GM19463 (cell line): Measurements from ENCODE around the gene TOM1L2.

ENCODE experiments used
- ATAC-seq: cut with Tn5 transposase; IDR thresholded peaks from one replicate; pipeline ENCODE4 v1.9.1; 2021; ENCODE audit warnings: mild to moderate bottlenecking, moderate library complexity; ENCODE audit not compliant: unreplicated experiment

The TOM1L2 gene

DNA sequence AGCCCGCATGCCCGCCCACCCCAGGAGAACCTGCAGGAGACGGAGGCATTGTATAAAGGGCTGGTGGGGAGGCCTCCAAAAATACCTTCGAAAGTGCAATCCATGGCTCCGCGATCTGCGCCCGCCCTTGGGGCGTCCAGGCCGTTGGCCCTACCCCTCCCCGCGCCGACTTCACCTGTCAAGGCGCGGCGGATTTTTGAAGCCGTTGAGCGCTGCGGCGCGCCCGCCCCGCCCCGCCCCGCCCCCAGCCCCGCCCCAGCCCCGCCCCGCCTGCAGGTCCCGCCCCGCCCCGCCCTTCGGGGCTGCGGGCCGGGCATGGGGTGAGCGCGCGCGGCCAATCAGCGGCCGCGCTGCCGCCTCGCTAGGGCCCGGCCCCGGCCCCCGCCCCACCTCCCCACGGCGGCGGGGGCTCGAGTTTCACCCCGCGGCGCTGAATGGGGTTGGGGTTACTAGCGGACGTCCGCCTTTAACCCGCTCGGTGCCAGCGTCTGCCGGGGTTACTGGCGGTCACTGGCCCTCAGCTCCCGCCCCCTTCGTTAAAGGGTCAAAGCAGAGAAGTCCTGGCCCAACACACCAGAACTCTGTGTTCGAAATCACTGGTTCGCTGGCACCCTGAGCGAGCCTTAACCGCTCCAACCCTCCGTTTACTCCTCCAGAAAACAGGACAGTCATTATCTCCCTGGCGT is 148.6 kb downstream of the TOM1L2 start:
- peak; percentile 83 for ATAC-seq

DNA sequence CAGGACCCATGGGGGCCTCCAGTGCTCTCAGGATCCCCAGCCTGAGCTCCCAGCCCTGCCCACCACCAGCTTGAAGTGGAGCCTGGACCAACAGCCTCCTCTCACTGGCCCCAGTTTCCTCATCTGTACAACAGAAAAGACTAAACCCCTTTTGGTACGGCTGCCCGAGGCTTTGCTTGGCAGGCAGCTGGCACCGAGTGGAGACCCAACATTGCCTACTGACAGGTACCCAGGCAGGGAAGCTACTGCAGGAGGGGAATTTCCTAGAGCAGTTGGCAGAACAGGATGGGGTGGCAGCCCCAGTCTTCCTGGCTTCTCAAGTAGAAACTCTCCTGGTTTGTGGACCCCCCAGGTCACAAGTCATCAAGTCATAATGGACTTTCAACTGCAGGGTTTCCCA is 149.6 kb downstream of the TOM1L2 start:
- ATAC-seq: no peak

DNA sequence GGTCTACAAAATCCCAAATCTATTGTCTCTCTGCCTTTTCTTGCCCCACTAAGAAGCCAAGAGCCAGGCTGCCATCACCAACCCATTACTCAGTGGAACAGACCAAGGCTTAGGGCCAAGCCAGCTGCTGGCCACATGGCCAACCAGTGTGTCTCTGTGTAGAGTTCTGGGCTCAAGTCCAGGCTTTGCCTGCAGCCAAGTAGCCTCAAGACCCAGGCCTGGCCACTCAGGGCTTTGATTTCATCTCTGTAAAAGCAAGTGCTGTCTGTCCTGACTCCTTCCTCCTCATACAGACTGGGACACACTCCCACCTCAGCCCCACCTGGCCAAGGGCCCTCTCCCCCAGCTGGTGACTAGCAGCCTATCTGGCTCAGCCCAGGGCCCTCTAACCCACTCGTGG is 150.0 kb downstream of the TOM1L2 start:
- ATAC-seq: no peak

DNA sequence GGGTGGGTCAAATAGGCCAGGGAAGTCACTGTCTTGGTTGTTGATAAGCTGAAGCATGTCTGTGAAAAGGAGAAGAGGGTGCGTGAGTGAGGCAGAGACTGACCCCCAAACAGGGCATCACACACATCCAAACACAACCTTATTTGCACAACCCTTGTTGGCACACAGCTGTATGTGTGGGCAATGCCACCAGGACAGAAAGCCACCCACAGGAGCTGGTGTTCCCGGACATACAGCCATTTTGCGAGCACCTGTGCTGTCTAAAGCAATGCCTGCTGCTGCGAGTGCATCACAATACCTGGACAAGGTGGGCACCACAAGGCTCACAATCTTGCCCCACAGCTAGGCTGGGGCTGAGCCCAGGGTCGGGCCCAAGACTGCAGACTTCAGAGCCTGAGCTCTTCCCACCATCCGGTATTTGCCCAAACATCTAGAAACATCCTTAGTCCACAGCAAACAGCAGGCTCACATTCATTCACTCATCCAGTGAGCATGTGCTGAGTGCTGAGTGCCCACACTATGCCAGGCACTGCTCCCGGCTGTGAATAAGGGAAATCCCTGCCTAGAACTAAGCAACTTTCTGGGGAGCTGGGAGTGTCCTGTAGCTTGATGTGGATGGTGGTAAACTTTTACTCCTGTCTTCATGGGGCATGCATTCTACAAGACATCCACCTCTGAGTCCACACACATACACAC is 151.6 kb downstream of the TOM1L2 start:
- ATAC-seq: no peak

DNA sequence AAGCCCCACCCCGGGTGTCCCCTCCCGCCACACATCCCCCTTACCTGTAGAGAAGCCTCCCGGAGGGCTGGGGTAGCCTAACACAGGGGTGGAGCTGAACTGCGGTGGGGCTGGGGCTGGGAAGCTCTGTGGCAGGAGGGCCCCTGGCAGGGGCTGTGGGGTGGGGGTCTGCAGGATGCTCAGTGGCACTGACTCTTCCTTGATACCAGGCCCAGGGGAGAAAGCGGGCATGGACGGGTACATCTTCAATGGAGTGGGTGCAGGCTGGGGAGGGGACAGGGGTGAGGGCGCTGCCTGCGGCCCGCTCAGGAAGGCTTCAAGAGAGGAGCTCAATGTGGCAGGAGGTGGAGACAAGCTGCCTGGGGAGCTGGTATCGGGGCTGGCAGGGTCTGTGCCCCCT is 152.2 kb downstream of the TOM1L2 start:
- ATAC-seq: no peak

DNA sequence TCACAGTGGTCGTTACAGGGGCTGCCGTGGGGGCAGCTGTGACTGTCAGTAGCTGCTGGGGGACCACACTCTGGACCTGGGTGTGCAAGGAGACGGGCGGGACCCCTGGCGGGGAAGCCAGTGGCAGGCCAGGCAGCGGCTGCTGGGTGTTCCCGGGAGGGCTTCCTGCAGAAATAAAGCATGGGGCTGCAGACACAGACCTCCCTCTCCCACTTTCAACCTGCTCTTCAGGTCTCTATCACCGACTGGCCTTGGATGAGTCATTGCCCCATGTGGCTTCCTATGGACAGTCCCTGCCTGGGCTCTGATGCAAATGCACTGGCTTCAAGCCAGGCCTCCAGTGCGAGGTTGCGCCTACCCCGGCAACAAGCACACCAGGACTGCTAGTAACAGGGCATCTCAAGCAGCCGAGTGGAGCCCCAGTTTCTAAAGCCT is 152.6 kb downstream of the TOM1L2 start:
- ATAC-seq: peak; percentile 48

DNA sequence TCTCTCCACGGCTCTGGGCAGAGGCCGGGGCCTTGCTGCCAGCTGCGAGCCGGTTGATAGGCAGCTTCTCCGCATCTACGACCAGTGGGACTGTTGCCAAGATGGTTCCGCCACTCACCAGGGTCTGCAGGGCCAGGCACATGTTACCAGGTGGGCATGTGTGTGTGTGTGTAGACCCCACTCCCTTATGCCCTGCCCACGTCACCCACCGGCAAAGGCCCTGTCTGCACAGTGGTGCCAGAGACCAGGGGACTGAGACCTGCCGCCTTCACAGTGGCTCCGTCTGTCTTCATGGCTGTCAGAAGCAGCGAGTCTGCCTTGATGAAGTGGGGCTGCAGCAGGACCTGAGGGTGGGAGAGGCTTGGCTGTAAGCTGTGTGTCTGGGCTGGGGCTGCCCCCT is 153.1 kb downstream of the TOM1L2 start:
- ATAC-seq: no peak

DNA sequence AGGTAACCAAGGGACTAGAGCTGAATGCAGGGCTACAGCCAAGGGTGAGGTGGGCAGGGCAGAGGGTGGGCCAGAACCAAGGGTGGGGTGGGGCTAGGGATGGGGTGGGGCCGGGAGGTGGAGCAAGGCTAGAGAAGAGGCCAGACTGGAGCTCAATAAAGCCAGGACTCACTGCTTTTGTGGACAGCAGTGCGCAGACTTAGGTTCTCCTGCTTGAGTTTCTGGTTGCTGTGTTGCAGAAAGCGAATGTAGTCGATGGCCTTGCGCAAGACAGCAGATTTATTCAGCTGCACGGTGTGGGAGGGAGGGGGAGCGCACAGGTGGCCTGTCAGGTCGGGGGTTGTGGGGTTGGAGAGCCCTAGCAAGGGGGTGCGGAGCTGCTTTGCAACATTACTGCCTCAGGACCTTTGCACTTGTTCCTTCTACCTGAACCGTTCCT is 154.1 kb downstream of the TOM1L2 start:
- ATAC-seq: no peak

DNA sequence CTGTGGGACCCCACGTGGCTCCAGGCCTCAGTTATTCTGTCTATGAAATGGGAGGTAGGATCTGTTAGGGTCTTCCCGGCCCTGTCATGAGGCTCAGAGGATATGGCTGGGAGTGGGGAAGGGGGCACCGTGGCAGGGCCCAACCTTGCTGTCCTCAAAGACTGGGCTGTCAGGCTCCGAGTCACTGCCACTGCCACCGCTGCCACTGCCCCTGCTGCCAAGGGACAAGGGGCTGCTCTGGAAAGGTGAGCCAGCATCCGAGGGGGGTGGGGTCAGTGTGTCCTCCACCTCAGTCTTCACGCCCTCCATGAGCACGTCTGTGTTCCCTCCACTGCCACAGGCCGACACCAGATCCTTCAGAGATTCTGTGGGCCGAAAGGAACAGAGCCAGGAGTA is 154.7 kb downstream of the TOM1L2 start:
- no peak for ATAC-seq

DNA sequence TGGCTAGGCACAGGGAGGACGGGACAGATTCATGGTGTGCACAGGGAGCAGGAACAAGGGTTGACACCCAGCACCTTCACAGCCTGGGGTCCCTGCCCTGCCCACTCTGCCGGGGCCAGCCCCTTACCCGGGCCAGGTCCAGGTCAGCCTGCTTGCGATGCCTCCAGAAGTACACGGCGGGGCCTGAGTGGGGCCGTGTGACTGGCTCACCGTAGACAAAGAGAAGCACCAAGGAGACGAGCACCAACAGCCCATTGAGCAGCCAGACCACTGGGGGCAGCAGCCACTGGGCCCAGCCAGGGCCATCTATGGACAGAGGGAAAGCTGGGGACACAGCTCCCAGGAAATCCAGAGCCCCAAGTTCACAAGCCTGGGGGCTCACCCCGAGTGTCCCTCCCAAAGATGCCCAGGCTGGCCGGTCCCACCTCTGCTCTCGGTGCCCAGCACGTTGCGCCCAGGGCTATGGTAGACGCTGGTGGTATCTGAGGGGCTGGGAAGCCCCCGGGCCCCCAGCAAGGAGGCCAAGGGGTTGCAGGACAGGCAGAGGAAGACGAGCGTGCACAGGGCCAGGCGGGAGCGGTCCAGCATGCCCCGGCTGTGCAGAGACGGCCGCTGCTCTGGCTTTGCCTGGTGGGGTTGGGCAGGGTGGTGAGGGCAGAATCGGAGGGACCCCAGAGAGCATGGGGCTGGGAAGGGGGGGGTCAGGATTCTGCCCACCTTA is 155.2 kb downstream of the TOM1L2 start:
- ATAC-seq: no peak

DNA sequence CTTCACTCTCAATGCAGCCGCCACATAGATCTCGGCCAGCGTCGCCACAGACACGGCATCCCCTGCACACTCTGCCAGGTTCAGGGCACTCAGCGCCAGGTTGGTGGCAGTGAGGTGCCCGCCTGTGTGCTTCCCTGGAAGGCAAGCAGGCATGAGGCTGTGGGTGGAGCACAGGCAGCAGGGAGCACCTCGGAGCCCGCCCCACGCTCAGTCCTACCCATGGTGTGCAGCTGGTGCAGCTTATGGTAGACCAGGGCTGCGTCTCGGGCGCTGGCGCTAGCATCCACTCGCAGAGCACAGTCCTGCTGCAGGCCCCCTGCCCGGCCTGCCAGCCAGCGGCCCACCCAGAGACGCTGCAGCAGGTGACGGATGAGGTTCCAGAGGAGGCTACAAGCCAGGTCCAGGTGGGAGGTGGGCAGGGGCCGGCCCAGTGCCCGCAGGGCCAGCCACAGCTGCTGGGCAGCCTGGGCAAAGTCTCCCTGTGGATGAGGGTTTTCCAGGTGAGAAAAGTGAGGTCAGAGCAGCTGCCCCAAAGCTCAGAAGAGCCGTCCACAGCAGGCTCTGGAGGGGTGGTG is 155.9 kb downstream of the TOM1L2 start:
- no peak for ATAC-seq

DNA sequence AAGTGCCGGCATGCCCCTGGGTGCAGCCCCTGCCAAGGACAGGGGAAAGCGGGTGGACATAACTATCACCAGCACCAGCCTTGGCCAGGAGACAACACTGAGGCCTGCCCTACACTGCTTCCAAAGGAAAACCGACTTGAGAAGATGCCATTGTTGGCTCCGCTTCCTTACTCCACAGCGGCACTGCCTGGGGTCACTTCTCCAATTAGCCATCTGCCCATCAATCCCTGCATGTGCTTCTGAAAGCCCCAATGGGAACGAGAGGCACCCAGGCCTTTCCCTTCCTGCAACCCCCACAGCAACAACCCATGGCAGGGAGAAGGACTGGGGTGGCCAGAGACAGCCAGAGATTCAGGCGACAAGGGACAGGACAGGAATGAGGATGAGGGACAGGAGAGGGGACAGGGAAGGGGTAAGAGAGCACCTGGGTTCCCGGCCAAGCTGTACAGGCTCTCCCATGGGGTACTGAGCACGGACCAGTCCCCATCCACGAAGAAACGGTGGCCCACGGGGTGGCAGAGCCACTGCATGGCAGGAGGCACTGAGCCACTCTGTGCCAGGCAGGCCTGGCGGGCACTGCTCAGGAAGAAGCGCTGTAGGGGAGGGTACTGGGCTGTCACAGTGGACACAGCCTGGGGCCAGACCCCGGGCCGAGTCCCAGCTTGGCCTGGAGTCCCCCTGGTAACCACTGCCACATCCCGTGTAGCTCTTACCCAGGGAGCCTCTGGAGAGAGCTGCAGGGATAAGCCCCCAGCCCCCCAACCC is 156.6 kb downstream of the TOM1L2 start:
- no peak for ATAC-seq

DNA sequence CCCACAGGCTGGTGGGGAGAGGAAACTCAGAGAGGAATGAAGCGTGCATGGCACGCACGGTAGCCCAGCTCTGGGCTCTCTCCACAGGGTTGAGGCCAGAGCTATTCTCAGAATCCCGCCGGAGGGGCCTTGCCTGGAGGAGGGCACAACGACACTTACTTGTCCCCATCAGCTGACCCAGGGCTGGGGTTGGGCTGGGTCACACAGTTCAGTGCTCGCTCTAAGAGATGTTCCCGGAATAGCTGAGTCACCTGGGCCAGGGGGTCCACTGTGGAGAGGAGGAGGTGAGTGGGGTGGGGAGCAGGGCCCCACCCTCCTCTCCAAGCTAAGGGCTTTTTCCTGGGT is 157.2 kb downstream of the TOM1L2 start:
- ATAC-seq: no peak

DNA sequence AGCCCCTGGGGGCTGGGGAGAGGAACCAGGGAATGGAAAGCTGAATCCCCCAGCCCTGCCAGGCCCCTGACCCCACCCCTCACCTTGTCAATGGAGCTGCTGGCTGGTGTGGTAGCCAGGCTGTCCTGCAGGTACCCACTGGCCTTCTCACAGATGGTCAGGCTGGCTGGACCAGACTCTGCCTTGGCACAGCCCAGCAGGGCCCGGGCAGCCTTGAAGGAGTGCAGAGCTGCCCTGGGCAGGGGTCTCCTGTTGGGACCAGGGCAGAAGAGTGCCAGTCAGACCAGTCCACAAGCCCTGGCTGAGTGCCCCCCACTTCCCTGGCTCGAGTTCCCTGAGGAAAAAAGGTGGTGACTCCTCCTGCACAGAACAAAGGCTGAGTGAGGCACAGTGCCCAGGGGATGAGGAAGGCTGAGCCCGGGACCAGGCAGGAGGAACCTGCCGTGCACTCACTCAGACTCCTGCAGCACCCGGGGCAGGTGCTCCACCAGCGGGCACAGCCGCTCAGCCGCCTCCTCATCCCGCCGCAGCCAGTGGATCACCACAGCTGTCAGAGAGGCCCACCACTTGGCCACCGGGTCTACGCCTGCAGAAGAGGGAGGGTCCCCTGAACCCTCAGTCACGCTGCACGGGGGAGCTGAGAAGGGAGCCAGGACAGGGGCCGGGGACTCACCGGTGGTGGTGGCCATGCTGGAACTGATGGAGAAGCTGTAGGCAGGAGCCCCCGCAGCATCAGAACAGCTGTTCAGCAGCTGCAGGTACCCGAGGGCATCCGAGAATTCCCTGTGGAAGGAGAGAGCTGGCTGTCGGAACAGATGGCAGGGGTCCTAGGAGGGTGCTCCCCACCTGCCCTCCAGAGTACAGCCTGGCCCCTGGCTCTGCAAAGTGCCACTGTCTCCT is 157.8 kb downstream of the TOM1L2 start:
- no peak for ATAC-seq

DNA sequence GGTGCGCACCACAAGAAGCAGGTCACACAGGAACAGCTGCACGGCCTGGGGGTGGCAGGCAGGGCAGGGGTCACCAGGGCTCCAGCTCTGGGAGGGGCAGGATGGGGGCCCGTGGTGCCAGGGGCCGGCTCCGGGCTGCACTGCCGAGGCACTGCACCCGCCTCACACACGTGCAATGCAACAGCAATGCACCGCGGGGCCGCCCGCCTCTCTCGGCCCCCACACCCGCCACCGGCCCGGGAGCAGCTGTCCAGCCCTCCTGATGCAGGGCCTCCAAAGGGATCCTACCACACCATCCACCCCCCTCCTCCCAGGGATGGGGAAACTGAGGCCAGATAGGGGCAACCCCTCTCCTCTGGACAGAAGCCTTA is 158.5 kb downstream of the TOM1L2 start:
- ATAC-seq: no peak

DNA sequence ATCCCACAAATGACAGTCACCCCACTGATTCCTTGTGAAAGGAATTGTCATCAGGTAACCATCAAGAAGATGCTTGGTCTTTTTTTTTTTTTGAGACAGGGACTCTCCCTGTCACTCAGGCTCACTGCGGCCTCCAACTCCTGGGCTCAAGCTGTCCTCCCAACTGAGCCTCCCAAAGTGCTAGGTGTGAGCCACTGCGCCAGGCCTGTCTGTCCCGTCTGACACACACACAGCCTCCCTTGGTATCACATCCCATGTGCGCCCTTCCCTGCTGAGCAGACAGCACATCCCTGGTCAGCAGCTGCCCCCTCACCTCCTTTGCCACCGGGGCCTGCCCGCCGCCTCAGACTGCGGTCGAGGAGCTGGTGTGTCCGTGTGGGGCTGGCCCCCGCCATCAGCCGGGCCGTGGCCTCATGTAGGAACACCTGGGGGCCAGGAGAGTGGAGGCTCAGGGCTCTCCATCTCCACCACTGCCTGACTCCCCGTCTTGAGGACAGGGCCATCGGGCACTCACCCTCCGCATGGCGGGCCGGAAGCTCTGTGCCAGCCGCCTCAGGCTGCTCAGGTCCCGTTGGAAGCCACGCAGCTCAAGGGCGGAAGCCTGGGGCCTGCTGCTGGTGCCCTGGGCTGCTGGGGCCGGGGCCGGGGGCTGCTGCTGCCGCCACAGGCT is 159.0 kb downstream of the TOM1L2 start:
- ATAC-seq: no peak

DNA sequence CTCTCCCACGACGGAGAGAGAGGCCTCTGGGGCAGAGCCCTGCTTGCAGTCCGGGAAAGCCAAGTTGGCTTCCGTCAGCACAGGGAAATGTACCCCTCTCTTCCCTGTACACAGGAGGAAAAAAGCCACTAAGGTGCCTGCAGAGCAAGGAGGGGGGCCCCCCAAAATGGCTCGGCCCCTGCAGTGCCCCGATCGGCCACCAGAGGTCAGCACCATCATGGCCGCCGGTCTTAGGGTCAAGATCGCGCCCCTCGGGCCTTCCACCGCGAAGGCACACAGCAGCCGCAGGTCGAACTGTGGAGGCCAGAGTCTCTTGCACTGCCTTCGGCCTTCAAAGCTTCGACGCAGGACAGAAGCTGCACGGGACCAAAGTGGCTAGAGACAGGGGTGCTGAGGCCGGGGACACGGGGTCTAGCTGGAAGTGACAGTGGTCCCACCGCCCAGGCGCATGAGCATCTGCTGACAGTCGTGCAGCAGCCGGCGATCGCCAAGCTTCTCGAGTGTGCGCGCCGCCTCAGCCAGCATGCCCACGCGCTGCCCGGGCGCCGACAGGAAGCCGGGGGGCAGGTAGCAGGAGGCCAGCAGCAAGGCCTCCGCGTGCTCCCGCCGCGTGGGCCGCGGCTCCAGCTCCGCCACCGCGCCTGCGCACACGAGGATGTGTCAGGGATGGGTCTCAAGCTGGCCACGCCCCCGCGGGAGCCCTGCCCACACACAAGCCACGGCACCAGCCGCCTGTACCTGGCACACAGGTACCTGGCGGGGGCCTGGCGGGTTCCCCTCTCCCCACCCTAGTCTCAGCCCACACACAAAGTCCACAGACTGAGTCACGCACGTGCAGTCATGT is 159.8 kb downstream of the TOM1L2 start:
- no peak for ATAC-seq

DNA sequence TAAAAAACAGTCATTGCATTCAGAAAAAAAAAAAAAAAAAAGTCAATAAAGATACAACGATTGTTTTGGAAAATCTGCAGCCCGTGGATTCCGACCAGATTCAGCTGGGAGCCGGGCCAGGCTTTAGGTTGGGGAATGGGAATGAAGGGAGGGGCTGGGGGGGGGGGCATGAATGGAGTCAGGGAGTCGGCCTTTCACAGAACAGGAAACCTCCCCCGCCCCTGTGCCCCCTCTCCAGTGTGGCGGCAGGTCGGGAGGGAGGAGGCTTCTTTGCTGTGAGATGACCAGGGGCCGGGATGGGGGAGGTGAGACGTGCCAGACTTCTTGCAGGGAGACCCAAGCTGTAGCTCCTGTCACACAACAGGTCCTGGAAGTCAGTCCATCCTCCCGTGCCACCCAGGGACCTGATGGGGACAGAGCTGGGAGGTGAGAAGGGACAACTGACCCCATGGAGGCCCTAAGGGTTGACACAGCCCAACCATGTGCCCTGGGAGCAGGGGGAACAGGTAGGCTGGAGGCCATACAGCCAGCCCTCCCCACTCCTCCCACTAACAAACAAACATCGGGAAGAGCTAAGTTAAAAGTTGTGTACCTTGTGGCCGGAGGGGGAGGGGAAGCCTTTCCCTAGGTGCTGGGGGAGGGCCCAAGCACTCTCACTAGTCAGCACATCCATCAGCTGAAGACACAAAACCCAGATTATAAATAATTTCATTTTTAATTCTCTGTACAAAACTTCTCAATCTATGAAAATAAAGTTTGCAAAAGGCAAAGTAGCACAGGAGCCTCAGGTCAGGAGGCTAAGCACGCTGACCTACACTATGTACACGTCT is 160.6 kb downstream of the TOM1L2 start:
- no peak for ATAC-seq
